Measurements from ENCODE around the gene LRRK1. TPM values are rescaled to one million over a fixed set of nuclear protein-coding genes. Genes with fewer than 3 reads are reported as not detected.

The LRRK1 gene
- total RNA-seq, 4 donors from 2014 or later: 7.1 to 29.3 (median 8.5) TPM

GRCh38 chr15:101103598-101103997 lies 184.4 kb downstream of the LRRK1 start:
- WGBS, 2 donors: 94 to 96% methylated on average over 8 of the region's 8 CpGs
- Histone ChIP-seq H3K4me3 (replicated peaks in 1 of 3) (no peak overlapping the region), H3K36me3 (no peaks in the 10 kb centered on the region), H3K27me3 (no peaks in the 10 kb centered on the region), H3K4me1 (no peaks in the 10 kb centered on the region), H3K9me3 (no peaks in the 10 kb centered on the region), H3K27ac (no peak overlapping the region)
- DNase-seq: no peak
- TF ChIP-seq CTCF (IDR thresholded peaks at IDR 0.05) (no peak), POLR2A (IDR thresholded peaks at IDR 0.05) (no peak)
- intact Hi-C loops (cut with DNase I): no loop called here

GRCh38 chr15:101104141-101104540 lies 185.0 kb downstream of the LRRK1 start:
- no peaks in the 10 kb centered on the region for H3K27me3 ChIP-seq
- H3K4me1 ChIP-seq: no peaks in the 10 kb centered on the region
- WGBS, 2 donors: 93 to 96% methylated on average over 9 of the region's 9 CpGs
- H3K4me3 ChIP-seq (replicated peaks in 1 of 3): no peak overlapping the region
- H3K27ac ChIP-seq: no peak overlapping the region
- no peak for DNase-seq
- H3K9me3 ChIP-seq: no peaks in the 10 kb centered on the region
- intact Hi-C loops (cut with DNase I): no loop called here
- H3K36me3 ChIP-seq: no peaks in the 10 kb centered on the region
- TF ChIP-seq POLR2A (IDR thresholded peaks at IDR 0.05) (no peak), CTCF (IDR thresholded peaks at IDR 0.05) (no peak)

- intact Hi-C loops (cut with DNase I): no loop called here
- H3K27ac ChIP-seq: peak overlapping the region in 1 of 3 donors; percentile 39
- DNase-seq: peak in 1 of 2 donors; percentile 18
- H3K36me3 ChIP-seq: no peaks in the 10 kb centered on the region
- H3K4me1 ChIP-seq: no peaks in the 10 kb centered on the region
- no peak for TF ChIP-seq POLR2A (IDR thresholded peaks at IDR 0.05)
- TF ChIP-seq CTCF (IDR thresholded peaks at IDR 0.05): no peak
- no peaks in the 10 kb centered on the region for H3K27me3 ChIP-seq
- WGBS, 2 donors: 68 to 69% methylated on average over 6 to 7 of the region's 7 CpGs
- H3K4me3 ChIP-seq (replicated peaks in 1 of 3): no peak overlapping the region
- no peaks in the 10 kb centered on the region for H3K9me3 ChIP-seq
Measured at GRCh38 chr15:101105059-101105891, 186.1 kb downstream of the LRRK1 start.

- 88 to 92% methylated on average over 7 of the region's 7 CpGs for WGBS, 2 donors
- H3K36me3 ChIP-seq: no peaks in the 10 kb centered on the region
Measured at GRCh38 chr15:101107101-101107500, 187.9 kb downstream of the LRRK1 start.

More at GRCh38 chr15:101107101-101107500, 187.9 kb downstream of the LRRK1 start:
- Histone ChIP-seq H3K4me3 (replicated peaks in 1 of 3) (no peak overlapping the region), H3K27me3 (no peaks in the 10 kb centered on the region), H3K9me3 (no peaks in the 10 kb centered on the region), H3K27ac (no peak overlapping the region), H3K4me1 (no peaks in the 10 kb centered on the region)
- TF ChIP-seq CTCF (IDR thresholded peaks at IDR 0.05) (no peak), POLR2A (IDR thresholded peaks at IDR 0.05) (no peak)
- DNase-seq: no peak
- intact Hi-C loops (cut with DNase I): no loop called here

All from thyroid gland (tissue), 4 donors.